HepG2 (cell line): ENCODE measurements around the gene NAGA. TPM values are rescaled to one million over a fixed set of nuclear protein-coding genes. Genes with fewer than 3 reads are reported as not detected.

Experiments
- BRCA1 ChIP-seq: sonication (generic); formaldehyde crosslinking; IDR thresholded peaks from 2 replicates; pipeline ENCODE4 v1.4.0; 2020; ENCODE audit warnings: missing genetic modification reagents
- CCAR2 ChIP-seq: fragments of 200-400 bp; formaldehyde crosslinking; optimal IDR thresholded peaks from 2 replicates; pipeline ENCODE3; 2018; ENCODE audit warnings: low read depth, mild to moderate bottlenecking, low read length, moderate library complexity
- CCDC6 ChIP-seq: sonication (generic); formaldehyde crosslinking; IDR thresholded peaks from 2 replicates; pipeline ENCODE4 v1.8.1; 2022; ENCODE audit warnings: mild to moderate bottlenecking, missing genetic modification reagents, moderate library complexity
- HIVEP1 ChIP-seq: sonication (generic); formaldehyde crosslinking; IDR thresholded peaks from 2 replicates; pipeline ENCODE4 v1.4.0; 2020; ENCODE audit warnings: mild to moderate bottlenecking, missing genetic modification reagents
- HMGXB4 ChIP-seq, 2 experiments: sonication (generic) in 1 of 2; formaldehyde crosslinking in 1 of 2; IDR thresholded peaks; 2 replicates each; pipeline versions ENCODE4 v1.4.0 to v1.6.1; 2018 to 2020; ENCODE audit warnings: missing genetic modification reagents in 2 of 2, borderline replicate concordance in 1 of 2, low read depth in 1 of 2, mild to moderate bottlenecking in 1 of 2, missing biosample characterization in 1 of 2
- NFIC ChIP-seq: IDR thresholded peaks from 2 replicates; pipeline ENCODE4 v1.6.1; 2012; ENCODE audit warnings: mild to moderate bottlenecking, low read length, inconsistent platforms
- PITX1 ChIP-seq: sonication (generic); formaldehyde crosslinking; IDR thresholded peaks from 2 replicates; pipeline ENCODE4 v1.5.1; 2020; ENCODE audit warnings: mild to moderate bottlenecking, missing genetic modification reagents
- SALL2 ChIP-seq: sonication (generic); formaldehyde crosslinking; IDR thresholded peaks from 2 replicates; pipeline ENCODE4 v1.8.1; 2023; ENCODE audit warnings: mild to moderate bottlenecking, missing genetic modification reagents, inconsistent platforms
- SMC3 ChIP-seq: IDR thresholded peaks from 2 replicates; pipeline ENCODE4 v1.6.1; 2011; ENCODE audit warnings: low read length, improper control_type of control experiment
- TARDBP ChIP-seq: sonication (generic); formaldehyde crosslinking; IDR thresholded peaks from 2 replicates; pipeline ENCODE4 v1.8.0; 2022; ENCODE audit warnings: mild to moderate bottlenecking, missing genetic modification reagents
- U2AF1 ChIP-seq: fragments of 200-400 bp; formaldehyde crosslinking; optimal IDR thresholded peaks from 2 replicates; pipeline ENCODE3; 2017; ENCODE audit warnings: mild to moderate bottlenecking, low read depth, low read length
- USF2 ChIP-seq, 2 experiments: sonication (generic) in 1 of 2; formaldehyde crosslinking in 1 of 2; IDR thresholded peaks; 2 replicates each; pipeline versions ENCODE4 v1.5.1 to v1.6.1; 2011 to 2020; ENCODE audit warnings: borderline replicate concordance in 1 of 2, low read depth in 1 of 2, low read length in 1 of 2, mild to moderate bottlenecking in 1 of 2, missing genetic modification reagents in 1 of 2, moderate library complexity in 1 of 2
- ZFYVE20 ChIP-seq: sonication (generic); formaldehyde crosslinking; IDR thresholded peaks from 2 replicates; pipeline ENCODE4 v1.8.0; 2023; ENCODE audit warnings: low read depth, mild to moderate bottlenecking, moderate library complexity, missing genetic modification reagents, borderline replicate concordance
- ZNF24 ChIP-seq: fragments of 450-650 bp; IDR thresholded peaks from 2 replicates; pipeline ENCODE4 v1.6.1; 2017; ENCODE audit warnings: antibody characterized with exemption, mild to moderate bottlenecking
- ZNF350 ChIP-seq: sonication (generic); formaldehyde crosslinking; IDR thresholded peaks from 2 replicates; pipeline ENCODE4 v1.4.0; 2020; ENCODE audit warnings: mild to moderate bottlenecking, low read depth, missing genetic modification reagents, borderline replicate concordance
- ZNF598 ChIP-seq: sonication (generic); formaldehyde crosslinking; IDR thresholded peaks from 2 replicates; pipeline ENCODE4 v1.5.1; 2020; ENCODE audit warnings: mild to moderate bottlenecking, missing genetic modification reagents, borderline replicate concordance
- ZNF773 ChIP-seq: sonication (generic); formaldehyde crosslinking; IDR thresholded peaks from 2 replicates; pipeline ENCODE4 v1.4.0; 2020; ENCODE audit warnings: missing genetic modification reagents, borderline replicate concordance
- polyA plus RNA-seq, 8 experiments: library from polyadenylated mRNA; depleted of rRNA in 3 of 8; stranded (reverse) in 7 of 8; unstranded in 1 of 8; fragments of >200 nt; fragmentation: Illumina TruSeq in 4 of 8; extraction: Trizol in 4 of 8; gene quantifications; 2 replicates each; pipeline versions ENCODE4 v1.2.1 to v1.2.3, GENCODE V29; 2011 to 2016; ENCODE audit warnings: low read depth in 4 of 8, missing spikeins in 1 of 8, mixed read lengths in 1 of 8; ENCODE audit not compliant: insufficient read depth in 1 of 8
- total RNA-seq, 5 experiments: library from RNA; depleted of rRNA; stranded (reverse); fragments of >200 nt; fragmentation: Illumina TruSeq; extraction: Trizol; gene quantifications; 2 replicates each; pipeline ENCODE4 v1.2.3, GENCODE V29; 2016; ENCODE audit warnings: low read depth in 1 of 5
- TF ChIP-seq, protein P1 (sequence below): IDR thresholded peaks from 2 replicates; pipeline ENCODE4 v1.6.1; 2016
- TF ChIP-seq, protein P2 (sequence below): sonication (generic); formaldehyde crosslinking; IDR thresholded peaks from 2 replicates; pipeline ENCODE4 v1.5.1; 2020; ENCODE audit warnings: missing genetic modification reagents, mild to moderate bottlenecking, borderline replicate concordance

NAGA gene
- total and polyA plus RNA-seq, 2 of the 13 experiments (the other 11 are each of a cell fraction or from before 2014, with no cell fraction given) = 15.1 to 23.4 TPM

GRCh38 chr22:42079319-42080251 is 9.0 kb upstream of the NAGA start, which contains the start of gene SMDT1 (continued):
- TF ChIP-seq CCAR2 (no peak), PITX1 (CRISPR knock-in tag) (0 out of 2 replicates have a peak, but pooled peaks have one; percentile 8), USF2 (IDR thresholded peaks at IDR 0.05; ENCODE audit: low read depth, low read length) (no peak), USF2 (CRISPR knock-in tag; IDR thresholded peaks at IDR 0.05; ENCODE audit: borderline replicate concordance) (peak; percentile 36; the same call in 1 of the 2 replicates), ZNF24 (no peak), SALL2 (no peak; the same call in none of the 2 replicates), ZNF773 (no peak), BRCA1 (CRISPR knock-in tag) (peak; percentile 64; the same call in 1 of the 2 replicates), ZNF350 (CRISPR knock-in tag) (peak; percentile 80; the same call in 1 of the 2 replicates), ZNF598 (CRISPR knock-in tag) (peak; percentile 80; the same call in 1 of the 2 replicates), U2AF1 (peak; percentile 37), NFIC (no peak), HIVEP1 (peak; percentile 34; the same call in 1 of the 2 replicates), ZFYVE20 (CRISPR knock-in tag) (no peak), HMGXB4 (CRISPR knock-in tag; IDR thresholded peaks at IDR 0.05; ENCODE audit: borderline replicate concordance in 1 of 2, low read depth in 1 of 2) (peak; percentile 58 to 60; a peak in 2 of 4 replicates), CCDC6 (peak; percentile 28; the same call in 1 of the 2 replicates), SMC3 (no peak), TARDBP (CRISPR knock-in tag) (peak; percentile 31)
- TF ChIP-seq, protein P1, sequence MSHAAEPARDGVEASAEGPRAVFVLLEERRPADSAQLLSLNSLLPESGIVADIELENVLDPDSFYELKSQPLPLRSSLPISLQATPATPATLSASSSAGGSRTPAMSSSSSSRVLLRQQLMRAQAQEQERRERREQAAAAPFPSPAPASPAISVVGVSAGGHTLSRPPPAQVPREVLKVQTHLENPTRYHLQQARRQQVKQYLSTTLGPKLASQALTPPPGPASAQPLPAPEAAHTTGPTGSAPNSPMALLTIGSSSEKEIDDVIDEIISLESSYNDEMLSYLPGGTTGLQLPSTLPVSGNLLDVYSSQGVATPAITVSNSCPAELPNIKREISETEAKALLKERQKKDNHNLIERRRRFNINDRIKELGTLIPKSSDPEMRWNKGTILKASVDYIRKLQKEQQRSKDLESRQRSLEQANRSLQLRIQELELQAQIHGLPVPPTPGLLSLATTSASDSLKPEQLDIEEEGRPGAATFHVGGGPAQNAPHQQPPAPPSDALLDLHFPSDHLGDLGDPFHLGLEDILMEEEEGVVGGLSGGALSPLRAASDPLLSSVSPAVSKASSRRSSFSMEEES = peak; percentile 84
- TF ChIP-seq, protein P2, sequence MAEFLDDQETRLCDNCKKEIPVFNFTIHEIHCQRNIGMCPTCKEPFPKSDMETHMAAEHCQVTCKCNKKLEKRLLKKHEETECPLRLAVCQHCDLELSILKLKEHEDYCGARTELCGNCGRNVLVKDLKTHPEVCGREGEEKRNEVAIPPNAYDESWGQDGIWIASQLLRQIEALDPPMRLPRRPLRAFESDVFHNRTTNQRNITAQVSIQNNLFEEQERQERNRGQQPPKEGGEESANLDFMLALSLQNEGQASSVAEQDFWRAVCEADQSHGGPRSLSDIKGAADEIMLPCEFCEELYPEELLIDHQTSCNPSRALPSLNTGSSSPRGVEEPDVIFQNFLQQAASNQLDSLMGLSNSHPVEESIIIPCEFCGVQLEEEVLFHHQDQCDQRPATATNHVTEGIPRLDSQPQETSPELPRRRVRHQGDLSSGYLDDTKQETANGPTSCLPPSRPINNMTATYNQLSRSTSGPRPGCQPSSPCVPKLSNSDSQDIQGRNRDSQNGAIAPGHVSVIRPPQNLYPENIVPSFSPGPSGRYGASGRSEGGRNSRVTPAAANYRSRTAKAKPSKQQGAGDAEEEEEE (CRISPR knock-in tag) = no peak
